ENCODE data around the gene CACNG4.
"Not testable (repeated sequence)": the region's sequence is repeated elsewhere in the genome, so short reads cannot be mapped to it uniquely, and the experiment has no call there.

The CACNG4 gene

DNA sequence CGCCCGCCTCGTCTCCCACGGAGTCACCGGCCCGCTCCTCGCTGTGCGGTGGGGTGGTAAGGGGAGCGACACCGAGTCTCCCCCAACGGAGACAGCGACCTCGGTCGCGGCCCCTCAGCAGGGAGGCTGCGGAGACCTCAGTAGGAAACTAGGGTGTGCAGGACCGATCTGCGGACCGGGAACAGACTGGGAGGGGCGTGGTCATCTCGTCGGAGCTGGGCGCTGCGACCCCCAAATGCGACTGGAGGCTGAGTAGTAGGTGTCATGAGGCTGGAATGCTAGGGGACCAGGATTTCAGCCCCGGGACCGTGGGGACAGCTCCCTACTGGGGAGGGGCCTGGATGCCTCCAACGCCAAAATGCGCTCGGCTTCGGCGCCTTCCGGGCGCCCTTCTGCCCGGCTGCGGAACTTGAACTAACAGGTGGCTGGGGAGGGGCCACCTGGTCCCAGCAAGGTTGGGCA, 1.3 kb downstream of the CACNG4 start:
- DNase-seq = no peak

DNA sequence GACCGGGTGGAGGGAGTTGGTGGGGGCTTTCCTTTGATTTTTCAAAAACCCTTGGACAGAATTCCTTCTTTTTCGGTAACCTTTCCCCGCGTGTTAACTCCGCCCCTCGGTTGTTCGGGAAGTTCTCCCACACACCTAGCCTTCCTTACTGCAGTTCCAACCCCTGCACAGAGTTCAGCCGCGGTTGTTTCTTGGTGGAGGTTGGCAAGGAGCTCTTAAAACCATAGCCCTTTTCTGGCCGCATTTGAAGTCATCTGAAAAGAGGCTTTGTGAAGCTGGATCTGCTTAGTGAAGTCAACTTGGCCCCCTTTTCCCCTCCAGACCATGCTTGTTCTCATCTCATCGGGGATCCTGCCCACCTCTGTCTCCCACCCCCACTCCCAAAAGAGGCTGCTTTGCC, 1.8 kb downstream of the CACNG4 start:
- no peak for DNase-seq

GRCh38 chr17:66966704-66967418, 2.4 kb downstream of the CACNG4 start:
- no peak for DNase-seq

GRCh38 chr17:66967837-66968543, 3.5 kb downstream of the CACNG4 start:
- DNase-seq = no peak

DNA sequence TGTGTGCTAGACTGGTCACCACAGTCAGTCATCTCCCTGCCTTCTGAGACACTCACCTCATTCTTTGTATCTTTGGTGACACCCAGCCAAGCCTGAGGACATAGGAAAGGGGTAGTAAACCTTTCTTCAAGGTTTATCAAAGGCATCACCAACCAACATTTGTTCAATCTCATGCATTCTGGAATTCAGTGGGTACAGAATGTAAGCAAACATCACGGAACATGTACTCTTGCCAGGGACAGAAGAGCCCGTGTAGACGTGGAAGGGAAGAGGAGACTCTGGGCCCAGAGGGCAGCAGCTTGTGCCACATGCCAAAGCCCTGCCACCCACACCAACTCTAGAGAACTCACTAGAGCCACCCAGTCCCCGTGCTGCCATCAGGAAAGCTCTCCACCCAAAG, 4.4 kb downstream of the CACNG4 start:
- no peak for DNase-seq

GRCh38 chr17:66970140-66970539, 5.6 kb downstream of the CACNG4 start:
- DNase-seq = no peak

- DNase-seq = no peak
Observed at GRCh38 chr17:66970797-66971196, 6.3 kb downstream of the CACNG4 start.

- no peak for DNase-seq
Observed at GRCh38 chr17:66971264-66971663, 6.8 kb downstream of the CACNG4 start.

DNA sequence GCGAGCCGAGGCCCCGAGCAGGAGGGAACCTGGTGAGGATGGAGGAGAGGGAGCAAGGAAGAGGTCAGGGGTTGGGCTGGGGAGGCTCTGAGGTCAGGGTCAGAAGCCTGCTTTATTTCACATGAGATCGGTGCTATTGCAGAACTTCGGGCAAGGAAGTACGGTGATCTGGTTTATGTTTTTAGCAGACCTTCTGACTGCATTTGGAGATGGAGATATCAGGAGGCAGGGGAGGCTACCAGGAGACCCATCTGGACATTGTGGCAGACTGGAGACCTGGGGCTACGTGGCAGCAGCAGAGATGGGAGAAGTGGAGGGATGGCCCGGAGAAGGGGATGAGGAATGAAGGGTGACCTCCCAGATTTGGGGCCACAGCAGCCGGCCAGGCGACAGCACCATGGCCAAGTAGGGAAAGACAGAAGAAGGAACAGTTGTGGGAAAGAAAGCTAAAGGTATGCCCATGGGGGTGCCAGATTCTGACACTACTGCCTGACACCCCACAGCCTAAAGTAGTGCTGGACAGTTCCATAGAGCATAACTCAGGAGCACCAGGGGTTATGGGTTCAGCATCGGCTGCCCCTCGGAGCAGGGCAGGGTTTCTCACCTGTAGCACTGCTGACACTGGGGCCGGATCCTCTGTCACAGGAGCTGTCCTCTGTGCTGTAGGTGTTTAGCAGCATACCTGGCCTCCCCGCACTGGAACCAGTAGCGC, 7.4 kb downstream of the CACNG4 start:
- DNase-seq = no peak

DNA sequence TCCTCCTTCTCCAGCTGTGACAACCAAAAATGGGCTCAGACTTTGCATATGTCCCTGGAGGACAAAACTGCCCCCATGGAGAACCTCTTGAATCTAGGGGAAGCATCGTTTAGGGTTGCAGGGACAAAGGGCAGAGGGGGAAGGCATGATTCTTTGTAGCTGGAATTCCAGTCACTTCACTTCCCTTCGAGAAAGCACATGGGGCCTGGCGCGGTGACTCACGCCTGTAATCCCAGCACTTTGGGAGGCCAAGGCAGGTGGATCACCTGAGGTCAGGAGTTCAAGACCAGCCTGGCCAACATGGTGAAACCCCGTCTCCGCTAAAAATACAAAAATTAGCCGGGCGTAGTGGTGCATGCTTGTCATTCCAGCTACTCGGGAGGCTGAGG, 7.9 kb downstream of the CACNG4 start:
- not testable (repeated sequence) for DNase-seq

DNA sequence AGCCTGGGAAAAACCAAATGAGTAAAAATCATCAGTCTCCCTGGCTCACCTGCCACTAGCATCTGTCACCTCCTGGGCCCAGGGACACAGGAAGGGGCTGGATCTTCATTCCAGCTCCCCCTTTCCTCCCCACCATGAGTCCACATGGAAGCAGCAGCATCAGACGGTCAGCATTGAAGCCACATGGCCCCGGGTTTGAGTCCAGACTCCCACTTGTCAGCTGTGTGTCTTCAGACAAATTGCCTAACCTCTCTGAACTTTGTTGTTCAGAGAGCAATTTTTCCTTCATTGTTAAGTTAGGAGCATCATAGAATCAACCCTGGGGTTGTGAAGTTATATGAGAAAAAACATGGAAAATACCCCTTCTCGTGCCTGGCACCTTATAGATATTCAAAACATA, 10.7 kb downstream of the CACNG4 start:
- no peak for DNase-seq

DNA sequence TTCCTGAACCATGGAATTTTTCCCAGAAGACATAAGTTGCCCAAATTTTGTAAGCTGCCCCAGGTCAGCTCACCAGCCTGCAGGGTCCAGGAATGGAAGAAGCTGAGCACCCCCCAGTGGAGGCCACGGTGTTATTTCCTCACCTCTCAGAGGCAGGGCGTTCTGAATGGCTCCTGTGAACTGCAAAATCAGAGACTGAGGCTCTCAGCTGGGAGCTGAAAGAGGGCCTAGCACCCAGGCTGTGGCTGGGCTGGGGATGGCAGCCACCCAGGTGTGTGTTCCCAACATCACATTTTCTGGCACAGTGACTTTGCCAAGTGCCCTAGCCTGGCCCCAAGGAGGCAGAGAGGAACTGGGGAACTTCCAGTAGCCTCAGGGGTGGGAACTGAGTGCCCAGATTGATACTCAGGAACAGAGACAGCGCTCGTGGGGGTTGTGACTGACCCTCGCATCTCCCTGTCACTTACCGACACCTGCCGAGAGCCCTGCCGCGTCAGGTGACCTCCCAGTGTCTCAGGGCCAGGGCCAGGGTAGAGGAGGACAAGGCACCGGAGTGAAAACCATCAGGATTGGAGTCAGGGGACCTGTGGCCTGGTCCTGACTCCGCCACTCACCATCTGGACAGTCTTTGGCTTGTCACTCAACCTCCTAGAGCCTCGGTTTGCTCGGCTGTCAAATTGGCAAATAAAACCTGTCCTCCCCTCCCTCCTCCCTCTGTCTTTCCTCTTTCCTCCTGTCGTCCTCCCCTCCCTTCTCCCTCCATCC, 11.3 kb downstream of the CACNG4 start:
- DNase-seq = no peak

GRCh38 chr17:66976379-66976663, 11.8 kb downstream of the CACNG4 start:
- DNase-seq = no peak

GRCh38 chr17:66976781-66977201, 12.3 kb downstream of the CACNG4 start:
- no peak for DNase-seq

GRCh38 chr17:66978514-66979061, 14.1 kb downstream of the CACNG4 start:
- DNase-seq = no peak

DNA sequence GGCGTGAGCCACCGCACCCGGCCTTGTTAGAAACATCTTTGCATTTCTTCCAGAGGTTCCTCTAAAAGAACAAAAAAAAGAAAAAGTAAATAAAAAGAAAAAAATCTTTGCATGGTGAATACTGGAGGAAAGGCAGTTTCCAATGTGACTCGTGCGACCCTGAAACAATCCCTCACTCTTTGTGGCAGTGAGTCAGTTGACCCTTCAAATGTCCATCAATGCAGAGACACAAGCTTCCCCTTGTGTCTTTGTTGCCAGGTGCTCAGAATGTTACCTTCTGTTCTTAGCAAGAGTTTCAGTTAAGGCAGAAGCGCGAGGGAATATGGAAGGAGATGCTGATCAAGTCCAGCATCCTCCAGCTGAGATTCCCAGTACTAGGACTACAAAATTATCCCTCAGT, 16.4 kb downstream of the CACNG4 start:
- no peak for DNase-seq

DNA sequence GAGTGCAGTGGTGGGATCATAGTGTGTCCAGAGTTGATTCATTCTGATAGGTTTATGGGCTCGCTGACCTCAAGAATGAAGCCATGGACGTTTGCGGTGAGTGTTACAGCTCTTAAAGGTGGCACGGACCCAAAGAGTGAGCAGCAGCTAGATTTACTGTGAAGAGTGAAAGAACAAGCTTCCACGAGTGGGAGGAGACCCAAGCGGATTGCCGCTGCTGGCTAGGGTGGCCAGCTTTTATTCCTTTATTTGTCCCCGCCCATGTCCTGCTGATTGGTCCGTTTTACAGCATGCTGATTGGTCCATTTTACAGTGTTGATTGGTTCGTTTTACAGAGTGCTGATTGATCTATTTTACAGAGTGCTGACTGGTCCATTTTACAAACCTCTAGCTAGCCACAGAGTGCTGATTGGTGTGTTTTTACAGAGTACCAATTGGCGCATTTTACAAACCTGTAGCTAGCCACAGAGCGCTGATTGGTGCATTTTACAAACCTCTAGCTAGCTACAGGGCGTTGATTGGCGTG, 17.5 kb downstream of the CACNG4 start:
- no peak for DNase-seq

DNA sequence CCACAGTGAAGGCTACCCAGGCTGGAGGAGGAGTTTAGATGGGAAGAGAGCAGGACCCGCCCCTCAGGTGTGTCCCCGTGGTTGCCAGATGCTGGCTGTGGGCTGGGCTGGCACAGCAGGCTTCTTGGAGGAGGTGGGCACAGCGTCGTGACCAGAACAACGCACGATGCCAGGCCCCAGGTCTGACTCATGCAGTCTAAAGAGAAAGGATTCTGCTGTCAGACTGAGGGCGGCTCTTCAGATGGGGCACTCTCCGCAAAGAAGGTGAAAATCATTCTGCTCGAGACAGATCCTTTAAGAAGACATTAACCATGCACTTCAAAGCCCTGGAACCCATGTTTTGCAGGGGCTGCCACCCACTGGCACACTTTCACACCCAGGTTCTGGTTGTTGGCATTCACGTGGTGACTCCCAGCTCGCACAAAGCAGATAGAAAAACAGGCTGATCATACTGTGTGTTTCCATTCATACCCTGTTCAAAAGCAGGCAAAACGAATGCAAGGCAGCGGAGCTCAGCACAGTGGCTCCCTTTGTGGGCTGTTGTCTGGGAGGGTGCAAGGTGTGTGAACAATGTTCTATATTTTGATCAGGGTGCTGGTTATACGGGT, 19.0 kb downstream of the CACNG4 start:
- DNase-seq = no peak

DNA sequence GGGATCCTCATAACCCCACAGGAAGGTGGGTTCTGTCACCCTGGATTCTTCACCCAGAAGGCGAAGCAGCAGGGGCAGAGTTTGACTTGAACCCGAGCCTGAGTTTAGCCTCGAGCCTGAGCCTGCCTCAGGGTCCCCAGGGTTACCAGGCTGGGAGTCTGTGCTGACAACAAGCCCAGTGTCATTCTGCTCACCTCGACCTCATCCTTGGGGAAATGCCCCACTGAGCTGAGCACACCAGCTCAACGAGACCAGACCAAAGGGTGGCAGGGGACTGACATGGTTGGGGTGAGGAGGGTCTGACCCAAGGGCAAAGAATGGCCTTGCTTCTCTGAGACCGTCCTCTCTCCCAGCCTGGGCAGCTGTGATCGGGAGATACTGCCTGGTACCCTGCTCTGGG, 20.2 kb downstream of the CACNG4 start:
- DNase-seq = no peak

GRCh38 chr17:66985338-66986237, 21.1 kb downstream of the CACNG4 start:
- no peak for DNase-seq

GRCh38 chr17:66986659-66987058, 22.2 kb downstream of the CACNG4 start:
- DNase-seq = no peak

Data from stimulated activated CD4-positive, alpha-beta T cell treated with anti-CD3 and anti-CD28 coated beads, Interleukin-2, amount 100 ng/mL, for 48 hours (primary cell).